Suprapubic skin (tissue), 4 donors: ENCODE measurements around the gene SLC5A8. TPM values are rescaled to one million over a fixed set of nuclear protein-coding genes. Genes with fewer than 3 reads are reported as not detected.

Experiments used
- DNase-seq, 2 donors: peaks; one replicate each; pipeline ENCODE4 v3.0.0-alpha.2; 2019; ENCODE audit warnings: low spot score in 2 of 2
- H3K27ac ChIP-seq: fragments of 200-600 bp; sonication (generic); one replicate; pipeline ENCODE4 v1.5.1; 2019
- H3K27me3 ChIP-seq: fragments of 200-600 bp; sonication (generic); one replicate; pipeline ENCODE4 v1.5.1; 2019
- H3K36me3 ChIP-seq: fragments of 200-600 bp; sonication (generic); one replicate; pipeline ENCODE4 v1.5.1; 2019
- H3K4me1 ChIP-seq: fragments of 200-600 bp; sonication (generic); one replicate; pipeline ENCODE4 v1.5.1; 2019
- H3K4me3 ChIP-seq: fragments of 200-600 bp; sonication (generic); one replicate; pipeline ENCODE4 v1.5.1; 2019; ENCODE audit warnings: mild to moderate bottlenecking
- H3K9me3 ChIP-seq: fragments of 200-600 bp; sonication (generic); one replicate; pipeline ENCODE4 v1.5.1; 2019
- CTCF ChIP-seq, 2 donors: fragments of 200-600 bp in 1 of 2; fragments of 450-650 bp in 1 of 2; sonication (generic) in 1 of 2; IDR thresholded peaks; one replicate each; pipeline ENCODE4 v1.5.1; 2016 to 2019; ENCODE audit warnings: antibody characterized with exemption in 2 of 2, mild to moderate bottlenecking in 1 of 2, moderate library complexity in 1 of 2
- EP300 ChIP-seq: sonication (generic); formaldehyde crosslinking; IDR thresholded peaks from one replicate; pipeline ENCODE4 v1.6.1; 2017; ENCODE audit warnings: antibody characterized with exemption
- POLR2A ChIP-seq, 2 donors: fragments of 450-650 bp; IDR thresholded peaks; one replicate each; pipeline ENCODE4 v1.6.1; 2017; ENCODE audit warnings: antibody characterized with exemption in 2 of 2, mild to moderate bottlenecking in 2 of 2, moderate library complexity in 2 of 2
- POLR2AphosphoS5 ChIP-seq, 3 donors: sonication (generic); formaldehyde crosslinking; IDR thresholded peaks; one replicate each; pipeline ENCODE4 v1.6.1; 2017; ENCODE audit warnings: antibody characterized with exemption in 3 of 3
- WGBS: methylation state at CpG from one replicate; pipeline ENCODE4 v1.1.5; 2018; 5-methylcytosine and 5-hydroxymethylcytosine counted together
- total RNA-seq, 4 donors: library from RNA; depleted of rRNA; stranded (reverse); fragments of >200 nt; gene quantifications; one replicate each; pipeline ENCODE4 v1.1.0, GENCODE V29; 2016

The SLC5A8 gene
- 1 to 10 TPM in 1 of 4 donors, under 1 TPM in 2, not detected in 1; 0.38 to 1.3 (median 0.60) TPM for total RNA-seq

- TF ChIP-seq POLR2AphosphoS5 (IDR thresholded peaks at IDR 0.05) (no peak), CTCF (IDR thresholded peaks at IDR 0.05) (no peak), EP300 (no peak), POLR2A (IDR thresholded peaks at IDR 0.05) (no peak)
- peak within 1 kb of the TSS; percentile 43 for H3K4me3 ChIP-seq
- H3K4me1 ChIP-seq: peaks cover 11% of the 10 kb centered on the region
- peaks cover 32% of the 10 kb centered on the region for H3K27me3 ChIP-seq
- 17% methylated on average over 30 of the region's 80 CpGs for WGBS
- H3K36me3 ChIP-seq: no peaks in the 10 kb centered on the region
- H3K27ac ChIP-seq: no peak within 1 kb of the TSS
- no peak for DNase-seq
- H3K9me3 ChIP-seq: no peaks in the 10 kb centered on the region
Measured at GRCh38 chr12:101209319-101210302, at the start of gene SLC5A8. SLC5A8 (minus strand) TSS chr12:101210238; CDS start chr12:101209848, 390 bp downstream.

GRCh38 chr12:101257357-101257756, 47.3 kb upstream of the SLC5A8 start:
- H3K4me3 ChIP-seq: no peak overlapping the region
- no peaks in the 10 kb centered on the region for H3K9me3 ChIP-seq
- WGBS: 90% methylated on average over 4 of the region's 4 CpGs
- no peaks in the 10 kb centered on the region for H3K36me3 ChIP-seq
- peaks cover 2% of the 10 kb centered on the region for H3K4me1 ChIP-seq
- no peak for DNase-seq
- H3K27ac ChIP-seq: no peak overlapping the region
- TF ChIP-seq POLR2A (IDR thresholded peaks at IDR 0.05) (no peak), POLR2AphosphoS5 (IDR thresholded peaks at IDR 0.05) (no peak), CTCF (IDR thresholded peaks at IDR 0.05) (no peak), EP300 (no peak)
- no peaks in the 10 kb centered on the region for H3K27me3 ChIP-seq

GRCh38 chr12:101256266-101256665, 46.2 kb upstream of the SLC5A8 start:
- no peak for DNase-seq

GRCh38 chr12:101243616-101244015, 33.6 kb upstream of the SLC5A8 start:
- WGBS: 91% methylated on average over 2 of the region's 2 CpGs
- H3K27me3 ChIP-seq: no peaks in the 10 kb centered on the region

More at GRCh38 chr12:101256266-101256665, 46.2 kb upstream of the SLC5A8 start:
- H3K27ac ChIP-seq: no peak overlapping the region
- H3K9me3 ChIP-seq: no peaks in the 10 kb centered on the region
- 59% methylated on average over 4 of the region's 4 CpGs for WGBS
- H3K4me3 ChIP-seq: no peak overlapping the region
- TF ChIP-seq CTCF (IDR thresholded peaks at IDR 0.05) (no peak), EP300 (no peak), POLR2AphosphoS5 (IDR thresholded peaks at IDR 0.05) (no peak), POLR2A (IDR thresholded peaks at IDR 0.05) (no peak)
- no peaks in the 10 kb centered on the region for H3K27me3 ChIP-seq
- no peaks in the 10 kb centered on the region for H3K36me3 ChIP-seq
- peaks cover 2% of the 10 kb centered on the region for H3K4me1 ChIP-seq

More at GRCh38 chr12:101243616-101244015, 33.6 kb upstream of the SLC5A8 start:
- no peak for DNase-seq
- no peak overlapping the region for H3K4me3 ChIP-seq
- H3K27ac ChIP-seq: no peak overlapping the region
- H3K36me3 ChIP-seq: no peaks in the 10 kb centered on the region
- no peaks in the 10 kb centered on the region for H3K4me1 ChIP-seq
- peaks cover 5% of the 10 kb centered on the region for H3K9me3 ChIP-seq
- no peak for TF ChIP-seq POLR2AphosphoS5 (IDR thresholded peaks at IDR 0.05)
- TF ChIP-seq EP300: no peak
- no peak for TF ChIP-seq CTCF (IDR thresholded peaks at IDR 0.05)
- no peak for TF ChIP-seq POLR2A (IDR thresholded peaks at IDR 0.05)
